ENCODE measurements around the gene HEMK1. TPM values are rescaled to one million over a fixed set of nuclear protein-coding genes. Genes with fewer than 3 reads are reported as not detected.

Gene HEMK1
- polyA plus RNA-seq, 2 of the 4 experiments (the other 2 are of a cell fraction): 4.3 to 4.7 TPM

GRCh38 chr3:50575372-50575771 lies 6.0 kb downstream of the HEMK1 start:
- no peak for TF ChIP-seq NFE2L2 (conservative IDR thresholded peaks at IDR 0.05; ENCODE audit: low read length)
- TF ChIP-seq HEYL (CRISPR knock-in tag; IDR thresholded peaks at IDR 0.05): no peak
- TF ChIP-seq MAX (IDR thresholded peaks at IDR 0.05): no peak
- no peak for TF ChIP-seq HMGXB4 (CRISPR knock-in tag; IDR thresholded peaks at IDR 0.05; ENCODE audit: borderline replicate concordance)
- no peak for TF ChIP-seq NPAS2 (CRISPR knock-in tag; IDR thresholded peaks at IDR 0.05; ENCODE audit: borderline replicate concordance)
- TF ChIP-seq SMC3 (IDR thresholded peaks at IDR 0.05): no peak
- no peak for TF ChIP-seq RFX5 (IDR thresholded peaks at IDR 0.05)
- no peak overlapping the region for H3K4me3 ChIP-seq
- no peak for DNase-seq (ENCODE audit: low read depth in 1 of 2, low spot score in 1 of 2)
- H3K4me1 ChIP-seq: peaks cover 3% of the 10 kb centered on the region; the same call in 1 of the 3 replicates
- CTCF ChIA-PET: interaction anchor here (1.0 to 22.5 kb wide), 3 partner anchors 27 to 1107 kb away, joined by 3 to 375 read pairs (median 3); partner anchors contain the start of genes CISH and MAPKAPK3
- H3K27ac ChIP-seq: no peak overlapping the region
- FAIRE-seq: no peak
- no peak for ATAC-seq
- no peak overlapping the region for H3K4me2 ChIP-seq
- POLR2A ChIA-PET: no interaction called here
- no peaks in the 10 kb centered on the region for H3K9me3 ChIP-seq
- 90% methylated on average over 6 of the region's 6 CpGs for WGBS (ENCODE audit: missing lambda C conversion rate)

GRCh38 chr3:50577348-50577747 lies 8.0 kb downstream of the HEMK1 start:
- WGBS (ENCODE audit: missing lambda C conversion rate): 93% methylated on average over 2 of the region's 2 CpGs
- no peaks in the 10 kb centered on the region for H3K4me1 ChIP-seq
- H3K27ac ChIP-seq: no peak overlapping the region
- H3K4me2 ChIP-seq: no peak overlapping the region
- ATAC-seq: no peak
- ChIA-PET POLR2A (no interaction called here), CTCF (interaction anchor here (1.0 to 22.5 kb wide), 4 partner anchors 28 to 142 kb away, joined by 3 to 375 read pairs (median 5); partner anchors contain the start of genes CISH and MAPKAPK3)
- TF ChIP-seq TP53 (CRISPR knock-in tag; IDR thresholded peaks at IDR 0.05): no peak
- no peak for TF ChIP-seq GATA3 (IDR thresholded peaks at IDR 0.05; ENCODE audit: borderline replicate concordance)
- no peak for TF ChIP-seq SREBF2 (IDR thresholded peaks at IDR 0.05)
- no peak for TF ChIP-seq BCL3 (IDR thresholded peaks at IDR 0.05)
- TF ChIP-seq BHLHE40 (IDR thresholded peaks at IDR 0.05; ENCODE audit: low read depth, low read length): no peak
- TF ChIP-seq ESRRA (IDR thresholded peaks at IDR 0.05; ENCODE audit: borderline replicate concordance, low read length): no peak
- TF ChIP-seq RARB (CRISPR knock-in tag; IDR thresholded peaks at IDR 0.05): no peak
- no peak for TF ChIP-seq ELK1 (IDR thresholded peaks at IDR 0.05; ENCODE audit: low read depth, low read length)
- TF ChIP-seq EHMT2 (IDR thresholded peaks at IDR 0.05; ENCODE audit: low read depth): no peak
- TF ChIP-seq HOXB5 (CRISPR knock-in tag; IDR thresholded peaks at IDR 0.05): no peak
- TF ChIP-seq ZC3H11A (IDR thresholded peaks at IDR 0.05): no peak
- TF ChIP-seq USF2 (IDR thresholded peaks at IDR 0.05): no peak
- no peak for TF ChIP-seq NFE2L2 (conservative IDR thresholded peaks at IDR 0.05; ENCODE audit: low read length)
- TF ChIP-seq POLR2AphosphoS2 (conservative IDR thresholded peaks at IDR 0.05; ENCODE audit: low read length): no peak
- TF ChIP-seq MAZ (IDR thresholded peaks at IDR 0.05; ENCODE audit: borderline replicate concordance, low read depth, low read length): no peak
- TF ChIP-seq JUN (IDR thresholded peaks at IDR 0.05): no peak
- TF ChIP-seq MYC (IDR thresholded peaks at IDR 0.05; ENCODE audit: borderline replicate concordance, low read length): no peak
- H3K9me3 ChIP-seq: no peaks in the 10 kb centered on the region
- no peak for FAIRE-seq
- no peak overlapping the region for H3K4me3 ChIP-seq
- no peak for DNase-seq (ENCODE audit: low read depth in 1 of 2, low spot score in 1 of 2)
